MG63 (cell line): ENCODE results near the gene KCNE4. TPM values are rescaled to one million over a fixed set of nuclear protein-coding genes. Genes with fewer than 3 reads are reported as not detected.
A peak's percentile ranks its signal among the peaks of the same experiment; 100 is the strongest.

Source experiments
- DNase-seq: peaks from one replicate; pipeline ENCODE4 v3.0.0-alpha.2; 2020
- H3K27me3 ChIP-seq: fragments of 250-450 bp; sonication (Bioruptor Pico); 2 replicates; pipeline ENCODE4 v1.5.1; 2020; ENCODE audit warnings: mild to moderate bottlenecking, moderate library complexity
- H3K36me3 ChIP-seq: fragments of 250-450 bp; sonication (Bioruptor Pico); 2 replicates; pipeline ENCODE4 v1.5.1; 2020; ENCODE audit warnings: mild to moderate bottlenecking, moderate library complexity
- H3K4me3 ChIP-seq: fragments of 250-450 bp; sonication (Bioruptor Pico); 2 replicates; pipeline ENCODE4 v1.5.1; 2020; ENCODE audit warnings: mild to moderate bottlenecking, moderate library complexity
- H3K9me3 ChIP-seq: fragments of 250-450 bp; sonication (Bioruptor Pico); 2 replicates; pipeline ENCODE4 v1.5.1; 2020; ENCODE audit warnings: mild to moderate bottlenecking, moderate library complexity
- total RNA-seq: library from RNA; depleted of rRNA; stranded (reverse); fragments of >200 nt; shearing (Covaris generic); gene quantifications from 2 replicates; pipeline ENCODE4 v1.2.3, GENCODE V29; 2014; ENCODE audit warnings: low replicate concordance; rRNA removed

Gene KCNE4
- 0.30 and 0.69 TPM in 2 replicates for total RNA-seq

GRCh38 chr2:223051693-223052289, at the start of gene KCNE4:
Gene KCNE4, plus strand, starts transcription at chr2:223052190. Its CDS starts 641 bp downstream, at chr2:223052831.
- no peaks in the 10 kb centered on the region for H3K9me3 ChIP-seq
- H3K27me3 ChIP-seq = no peaks in the 10 kb centered on the region
- peak within 1 kb of the TSS; percentile 47 for H3K4me3 ChIP-seq
- no peaks in the 10 kb centered on the region for H3K36me3 ChIP-seq
- DNase-seq = peak; percentile 26

GRCh38 chr2:223003191-223003590, 48.8 kb upstream of the KCNE4 start:
- no peak for DNase-seq

GRCh38 chr2:223005496-223005895, 46.5 kb upstream of the KCNE4 start:
- DNase-seq = no peak
- no peak overlapping the region for H3K4me3 ChIP-seq
- no peaks in the 10 kb centered on the region for H3K36me3 ChIP-seq

More at GRCh38 chr2:223003191-223003590, 48.8 kb upstream of the KCNE4 start:
- Histone ChIP-seq H3K9me3 (no peaks in the 10 kb centered on the region), H3K36me3 (no peaks in the 10 kb centered on the region), H3K4me3 (no peak overlapping the region), H3K27me3 (no peaks in the 10 kb centered on the region)

GRCh38 chr2:223007531-223007930, 44.5 kb upstream of the KCNE4 start:
- DNase-seq = no peak
- Histone ChIP-seq H3K9me3 (no peaks in the 10 kb centered on the region; the same call in 1 of the 2 replicates), H3K36me3 (no peaks in the 10 kb centered on the region), H3K4me3 (no peak overlapping the region), H3K27me3 (no peaks in the 10 kb centered on the region)

More at GRCh38 chr2:223005496-223005895, 46.5 kb upstream of the KCNE4 start:
- H3K27me3 ChIP-seq = no peaks in the 10 kb centered on the region
- no peaks in the 10 kb centered on the region; the same call in 1 of the 2 replicates for H3K9me3 ChIP-seq

GRCh38 chr2:223008162-223008561, 43.8 kb upstream of the KCNE4 start:
- no peaks in the 10 kb centered on the region for H3K36me3 ChIP-seq
- H3K4me3 ChIP-seq = no peak overlapping the region
- DNase-seq = no peak
- H3K27me3 ChIP-seq = no peaks in the 10 kb centered on the region
- H3K9me3 ChIP-seq = no peaks in the 10 kb centered on the region; the same call in 1 of the 2 replicates

- Histone ChIP-seq H3K27me3 (no peaks in the 10 kb centered on the region), H3K4me3 (no peak overlapping the region), H3K9me3 (no peaks in the 10 kb centered on the region; the same call in 1 of the 2 replicates), H3K36me3 (no peaks in the 10 kb centered on the region)
- DNase-seq = no peak
Observed at GRCh38 chr2:223008956-223009355, 43.0 kb upstream of the KCNE4 start.

- DNase-seq = peak; percentile 4
Observed at GRCh38 chr2:223010641-223011040, 41.3 kb upstream of the KCNE4 start.

GRCh38 chr2:223012291-223012690, 39.7 kb upstream of the KCNE4 start:
- no peak for DNase-seq
- no peak overlapping the region for H3K4me3 ChIP-seq
- H3K9me3 ChIP-seq = no peaks in the 10 kb centered on the region; the same call in 1 of the 2 replicates
- H3K27me3 ChIP-seq = no peaks in the 10 kb centered on the region
- no peaks in the 10 kb centered on the region for H3K36me3 ChIP-seq

More at GRCh38 chr2:223010641-223011040, 41.3 kb upstream of the KCNE4 start:
- H3K27me3 ChIP-seq = no peaks in the 10 kb centered on the region
- no peaks in the 10 kb centered on the region for H3K36me3 ChIP-seq
- no peaks in the 10 kb centered on the region; the same call in 1 of the 2 replicates for H3K9me3 ChIP-seq
- H3K4me3 ChIP-seq = no peak overlapping the region

- no peak for DNase-seq
- no peaks in the 10 kb centered on the region for H3K27me3 ChIP-seq
- no peaks in the 10 kb centered on the region for H3K9me3 ChIP-seq
- H3K36me3 ChIP-seq = no peaks in the 10 kb centered on the region
- no peak overlapping the region for H3K4me3 ChIP-seq
Observed at GRCh38 chr2:223019390-223019930, 32.5 kb upstream of the KCNE4 start.

- H3K9me3 ChIP-seq = no peaks in the 10 kb centered on the region
- H3K27me3 ChIP-seq = no peaks in the 10 kb centered on the region
- no peak for DNase-seq
Observed at GRCh38 chr2:223019987-223020717, 31.8 kb upstream of the KCNE4 start.

GRCh38 chr2:223020971-223021675, 30.9 kb upstream of the KCNE4 start:
- Histone ChIP-seq H3K4me3 (no peak overlapping the region), H3K36me3 (no peaks in the 10 kb centered on the region), H3K27me3 (no peaks in the 10 kb centered on the region), H3K9me3 (no peaks in the 10 kb centered on the region)
- DNase-seq = no peak

More at GRCh38 chr2:223019987-223020717, 31.8 kb upstream of the KCNE4 start:
- no peaks in the 10 kb centered on the region for H3K36me3 ChIP-seq
- H3K4me3 ChIP-seq = no peak overlapping the region

- DNase-seq = no peak
Observed at GRCh38 chr2:223026357-223027110, 25.5 kb upstream of the KCNE4 start.

GRCh38 chr2:223027442-223027841, 24.5 kb upstream of the KCNE4 start:
- H3K9me3 ChIP-seq = peaks cover 12% of the 10 kb centered on the region
- no peaks in the 10 kb centered on the region for H3K27me3 ChIP-seq
- no peak overlapping the region for H3K4me3 ChIP-seq
- peak; percentile 68 for DNase-seq
- no peaks in the 10 kb centered on the region for H3K36me3 ChIP-seq

More at GRCh38 chr2:223026357-223027110, 25.5 kb upstream of the KCNE4 start:
- no peaks in the 10 kb centered on the region for H3K36me3 ChIP-seq
- peaks cover 3% of the 10 kb centered on the region; the same call in 1 of the 2 replicates for H3K9me3 ChIP-seq
- no peak overlapping the region for H3K4me3 ChIP-seq
- H3K27me3 ChIP-seq = no peaks in the 10 kb centered on the region

- Histone ChIP-seq H3K4me3 (no peak overlapping the region), H3K36me3 (no peaks in the 10 kb centered on the region), H3K9me3 (peaks cover 22% of the 10 kb centered on the region), H3K27me3 (no peaks in the 10 kb centered on the region)
- DNase-seq = no peak
Observed at GRCh38 chr2:223029287-223029686, 22.7 kb upstream of the KCNE4 start.

- H3K27me3 ChIP-seq = no peaks in the 10 kb centered on the region
- no peak overlapping the region for H3K4me3 ChIP-seq
- H3K36me3 ChIP-seq = no peaks in the 10 kb centered on the region
- H3K9me3 ChIP-seq = peaks cover 22% of the 10 kb centered on the region
- no peak for DNase-seq
Observed at GRCh38 chr2:223032187-223033142, 19.5 kb upstream of the KCNE4 start.
